ENCODE results near the gene TP53BP2.

The TP53BP2 gene

GRCh38 chr1:223794136-223794880 is 51.4 kb downstream of the TP53BP2 start:
- DNase-seq: no peak

GRCh38 chr1:223793716-223794115 is 52.0 kb downstream of the TP53BP2 start:
- no peak for DNase-seq

- no peak for DNase-seq
Measured at GRCh38 chr1:223792046-223792445, 53.7 kb downstream of the TP53BP2 start.

- no peak for DNase-seq
Measured at GRCh38 chr1:223788746-223789415, 56.9 kb downstream of the TP53BP2 start.

- no peak for DNase-seq
Measured at GRCh38 chr1:223785808-223786207, 59.9 kb downstream of the TP53BP2 start.

GRCh38 chr1:223784541-223784940 is 61.2 kb downstream of the TP53BP2 start:
- DNase-seq: no peak

- DNase-seq: no peak
Measured at GRCh38 chr1:223783676-223784075, 62.1 kb downstream of the TP53BP2 start.

GRCh38 chr1:223780949-223781348 is 64.8 kb downstream of the TP53BP2 start:
- DNase-seq: no peak

GRCh38 chr1:223780318-223780717 is 65.4 kb downstream of the TP53BP2 start:
- no peak for DNase-seq

GRCh38 chr1:223776826-223777454 is 68.8 kb downstream of the TP53BP2 start:
- DNase-seq: no peak

GRCh38 chr1:223776075-223776814 is 69.5 kb downstream of the TP53BP2 start:
- peak; percentile 36 for DNase-seq

- DNase-seq: no peak
Measured at GRCh38 chr1:223775711-223776074, 70.1 kb downstream of the TP53BP2 start.

GRCh38 chr1:223775054-223775453 is 70.7 kb downstream of the TP53BP2 start:
- DNase-seq: no peak

- DNase-seq: no peak
Measured at GRCh38 chr1:223774134-223774814, 71.5 kb downstream of the TP53BP2 start.

GRCh38 chr1:223772771-223773160 is 73.0 kb downstream of the TP53BP2 start:
- no peak for DNase-seq

GRCh38 chr1:223771814-223772770 is 73.7 kb downstream of the TP53BP2 start:
- no peak for DNase-seq

- no peak for DNase-seq
Measured at GRCh38 chr1:223771469-223771813, 74.3 kb downstream of the TP53BP2 start.

GRCh38 chr1:223770621-223771315 is 75.0 kb downstream of the TP53BP2 start:
- DNase-seq: no peak

- no peak for DNase-seq
Measured at GRCh38 chr1:223765719-223766340, 79.9 kb downstream of the TP53BP2 start.

GRCh38 chr1:223765036-223765718 is 80.6 kb downstream of the TP53BP2 start:
- DNase-seq: no peak

Data from stimulated activated CD4-positive, alpha-beta T cell treated with anti-CD3 and anti-CD28 coated beads, Interleukin-4, amount 100 ng/mL, for 1 hour (primary cell).